HUES6 (cell line): ENCODE results near the gene EPG5.

Experiments
- H3K27ac ChIP-seq: 2 replicates; pipeline ENCODE4 v1.7.0; 2013; ENCODE audit warnings: low read depth, mild to moderate bottlenecking, low read length, inconsistent platforms
- H3K27me3 ChIP-seq: 2 replicates; pipeline ENCODE4 v1.6.1; 2013; ENCODE audit warnings: low read length; ENCODE audit not compliant: control insufficient read depth, insufficient read depth
- H3K36me3 ChIP-seq: 2 replicates; pipeline ENCODE4 v1.6.1; 2013; ENCODE audit warnings: low read length; ENCODE audit not compliant: control insufficient read depth, insufficient read depth
- H3K4me1 ChIP-seq: 2 replicates; pipeline ENCODE4 v1.6.1; 2013; ENCODE audit warnings: low read length; ENCODE audit not compliant: control insufficient read depth, insufficient read depth
- H3K4me3 ChIP-seq: 2 replicates; pipeline ENCODE4 v1.5.1; 2013; ENCODE audit warnings: low read depth, low read length
- H3K9ac ChIP-seq: one replicate; pipeline ENCODE4 v1.6.1; 2013; ENCODE audit warnings: mild to moderate bottlenecking, low read length
- H3K9me3 ChIP-seq: 2 replicates; pipeline ENCODE4 v1.6.1; 2013; ENCODE audit warnings: low read depth, low read length; ENCODE audit not compliant: control insufficient read depth, insufficient read depth

The EPG5 gene, protein sequence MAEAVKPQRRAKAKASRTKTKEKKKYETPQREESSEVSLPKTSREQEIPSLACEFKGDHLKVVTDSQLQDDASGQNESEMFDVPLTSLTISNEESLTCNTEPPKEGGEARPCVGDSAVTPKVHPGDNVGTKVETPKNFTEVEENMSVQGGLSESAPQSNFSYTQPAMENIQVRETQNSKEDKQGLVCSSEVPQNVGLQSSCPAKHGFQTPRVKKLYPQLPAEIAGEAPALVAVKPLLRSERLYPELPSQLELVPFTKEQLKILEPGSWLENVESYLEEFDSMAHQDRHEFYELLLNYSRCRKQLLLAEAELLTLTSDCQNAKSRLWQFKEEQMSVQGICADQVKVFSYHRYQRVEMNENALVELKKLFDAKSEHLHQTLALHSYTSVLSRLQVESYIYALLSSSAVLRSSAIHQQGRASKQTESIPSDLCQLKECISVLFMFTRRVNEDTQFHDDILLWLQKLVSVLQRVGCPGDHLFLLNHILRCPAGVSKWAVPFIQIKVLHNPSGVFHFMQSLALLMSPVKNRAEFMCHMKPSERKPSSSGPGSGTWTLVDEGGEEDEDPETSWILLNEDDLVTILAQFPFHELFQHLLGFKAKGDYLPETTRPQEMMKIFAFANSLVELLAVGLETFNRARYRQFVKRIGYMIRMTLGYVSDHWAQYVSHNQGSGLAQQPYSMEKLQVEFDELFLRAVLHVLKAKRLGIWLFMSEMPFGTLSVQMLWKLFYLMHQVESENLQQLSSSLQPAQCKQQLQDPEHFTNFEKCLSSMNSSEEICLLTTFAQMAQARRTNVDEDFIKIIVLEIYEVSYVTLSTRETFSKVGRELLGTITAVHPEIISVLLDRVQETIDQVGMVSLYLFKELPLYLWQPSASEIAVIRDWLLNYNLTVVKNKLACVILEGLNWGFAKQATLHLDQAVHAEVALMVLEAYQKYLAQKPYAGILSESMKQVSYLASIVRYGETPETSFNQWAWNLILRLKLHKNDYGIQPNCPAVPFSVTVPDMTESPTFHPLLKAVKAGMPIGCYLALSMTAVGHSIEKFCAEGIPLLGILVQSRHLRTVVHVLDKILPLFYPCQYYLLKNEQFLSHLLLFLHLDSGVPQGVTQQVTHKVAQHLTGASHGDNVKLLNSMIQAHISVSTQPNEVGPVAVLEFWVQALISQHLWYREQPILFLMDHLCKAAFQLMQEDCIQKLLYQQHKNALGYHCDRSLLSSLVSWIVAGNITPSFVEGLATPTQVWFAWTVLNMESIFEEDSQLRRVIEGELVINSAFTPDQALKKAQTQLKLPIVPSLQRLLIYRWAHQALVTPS (N-terminal part only)

DNA sequence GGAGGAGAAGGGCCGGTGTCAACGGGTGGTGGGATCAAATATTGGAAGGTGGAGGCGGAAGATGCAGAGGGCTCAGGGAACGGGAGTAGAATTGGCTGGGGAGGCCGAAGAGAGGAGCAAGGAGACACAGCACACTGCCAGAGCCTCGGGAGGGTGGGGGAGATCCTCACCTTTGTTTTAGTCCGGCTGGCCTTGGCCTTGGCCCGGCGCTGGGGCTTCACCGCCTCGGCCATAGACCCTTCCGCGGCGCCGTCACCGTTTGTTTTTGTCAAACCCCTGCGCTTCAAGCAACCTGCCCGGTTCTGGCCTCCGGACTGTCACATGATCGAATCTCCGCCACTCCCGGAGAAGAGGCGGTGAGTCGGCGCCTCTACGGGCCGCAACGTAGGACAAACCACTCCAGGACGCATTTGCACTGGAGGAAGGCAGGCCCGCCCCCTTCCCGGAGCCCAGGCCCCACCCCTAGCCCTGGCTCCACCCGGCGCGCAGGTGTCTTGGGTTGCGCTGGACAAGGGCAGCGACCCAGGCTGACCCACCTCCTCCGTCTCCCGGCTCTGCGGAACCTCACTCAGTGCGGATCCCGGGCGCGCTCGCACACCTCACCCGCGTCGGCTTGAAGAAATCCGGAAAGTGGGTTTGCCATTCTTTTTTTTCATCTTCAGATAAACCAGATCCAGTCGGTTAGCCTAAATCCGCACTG, at the start of gene EPG5:
TSS of gene EPG5 (minus strand) at position 323 of the 700 bp plus-strand sequence. CDS start at position 233, 90 bp downstream.
- 0 out of 2 replicates have a peak, but pooled peaks cover 3% of the 10 kb centered on the region for H3K4me1 ChIP-seq
- peaks cover 15% of the 10 kb centered on the region; the same call in 1 of the 2 replicates for H3K27me3 ChIP-seq
- peak within 1 kb of the TSS; percentile 100 for H3K4me3 ChIP-seq
- H3K27ac ChIP-seq = peak within 1 kb of the TSS; percentile 26; the same call in 1 of the 2 replicates
- no peaks in the 10 kb centered on the region for H3K9me3 ChIP-seq
- 0 out of 2 replicates have a peak, but pooled peaks cover under 1% of the 10 kb centered on the region for H3K36me3 ChIP-seq
- H3K9ac ChIP-seq = peak within 1 kb of the TSS; percentile 86

DNA sequence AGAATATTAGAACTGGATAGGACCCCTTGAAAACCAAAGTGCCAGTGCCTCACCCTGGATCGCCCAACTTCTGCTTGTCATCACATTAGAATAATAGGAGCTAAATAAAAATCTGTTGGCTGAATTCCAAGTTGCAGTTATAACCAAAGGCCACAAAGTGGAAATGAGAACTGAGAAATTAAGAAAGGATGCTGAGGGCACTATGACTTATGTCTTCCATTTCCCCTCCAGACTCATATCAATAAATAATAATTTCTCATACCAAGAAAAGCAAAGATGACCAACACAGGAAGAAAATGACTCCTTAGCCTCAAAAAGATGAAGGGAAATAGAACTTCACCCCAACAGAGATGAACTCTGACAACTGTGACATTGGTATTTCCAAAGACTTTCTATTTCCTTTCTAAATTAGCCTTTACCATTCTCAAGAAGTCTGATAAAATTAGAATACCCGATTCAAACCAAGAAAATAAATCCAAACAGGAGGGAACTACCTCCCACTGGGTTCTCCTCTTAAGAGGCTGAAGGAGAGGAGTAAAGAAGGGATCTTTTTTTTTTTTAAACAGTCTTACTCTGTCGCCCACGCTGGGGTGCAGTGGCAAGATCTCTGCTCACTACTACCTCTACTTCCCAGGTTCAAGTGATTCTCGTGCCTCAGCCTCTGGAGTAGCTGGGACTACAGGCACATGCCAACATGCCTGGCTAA, 46.5 kb upstream of the EPG5 start:
- Histone ChIP-seq H3K9ac (no peak overlapping the region), H3K36me3 (no peaks in the 10 kb centered on the region), H3K4me3 (no peak overlapping the region), H3K27me3 (no peaks in the 10 kb centered on the region), H3K27ac (no peak overlapping the region), H3K9me3 (no peaks in the 10 kb centered on the region), H3K4me1 (no peaks in the 10 kb centered on the region)

DNA sequence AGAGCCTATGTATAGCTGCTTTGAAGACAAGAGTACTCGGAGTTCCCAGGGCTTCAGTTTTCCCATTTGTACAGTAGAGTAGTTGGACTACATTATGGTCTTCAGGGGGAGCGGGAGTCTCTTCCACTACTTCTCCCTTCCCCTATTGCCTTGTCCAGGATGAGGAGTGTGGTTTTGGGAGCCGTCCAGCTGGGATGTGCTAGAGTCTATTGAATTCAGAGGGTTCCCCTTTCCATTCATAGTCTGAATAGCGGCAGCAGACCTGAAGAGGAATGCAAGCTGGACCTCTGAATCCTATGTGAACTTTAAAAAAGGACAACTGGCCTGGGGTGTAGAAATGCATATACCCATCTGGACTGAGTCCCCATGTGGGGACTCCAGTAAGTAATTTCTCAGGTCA, 43.5 kb upstream of the EPG5 start:
- no peak overlapping the region for H3K9ac ChIP-seq
- H3K4me1 ChIP-seq = no peaks in the 10 kb centered on the region; the same call in 1 of the 2 replicates
- H3K4me3 ChIP-seq = no peak overlapping the region
- H3K9me3 ChIP-seq = no peaks in the 10 kb centered on the region
- H3K36me3 ChIP-seq = no peaks in the 10 kb centered on the region
- no peaks in the 10 kb centered on the region for H3K27me3 ChIP-seq
- H3K27ac ChIP-seq = no peak overlapping the region

DNA sequence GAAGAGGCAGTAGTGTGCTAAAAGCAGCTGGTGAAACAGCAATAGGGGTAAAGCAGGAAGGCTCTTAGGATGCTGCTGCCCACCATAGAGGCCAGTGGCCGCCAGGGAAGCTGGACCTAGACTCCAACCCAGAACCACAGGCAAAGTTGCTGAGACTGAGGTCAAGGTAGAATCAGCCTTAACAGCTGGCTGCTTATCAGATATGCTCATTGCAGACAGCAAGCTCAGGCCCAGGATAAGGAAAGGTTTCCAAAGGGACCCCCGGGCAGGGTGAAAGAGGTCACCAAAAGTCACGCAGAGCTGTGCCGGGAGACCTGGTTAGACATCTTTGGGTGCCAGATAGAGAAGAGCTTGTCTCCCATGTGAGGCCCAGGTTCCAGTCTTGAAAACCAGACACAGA, 42.9 kb upstream of the EPG5 start:
- Histone ChIP-seq H3K9me3 (no peaks in the 10 kb centered on the region), H3K36me3 (no peaks in the 10 kb centered on the region), H3K27me3 (no peaks in the 10 kb centered on the region), H3K27ac (no peak overlapping the region), H3K9ac (no peak overlapping the region), H3K4me1 (no peaks in the 10 kb centered on the region; the same call in 1 of the 2 replicates), H3K4me3 (no peak overlapping the region)

DNA sequence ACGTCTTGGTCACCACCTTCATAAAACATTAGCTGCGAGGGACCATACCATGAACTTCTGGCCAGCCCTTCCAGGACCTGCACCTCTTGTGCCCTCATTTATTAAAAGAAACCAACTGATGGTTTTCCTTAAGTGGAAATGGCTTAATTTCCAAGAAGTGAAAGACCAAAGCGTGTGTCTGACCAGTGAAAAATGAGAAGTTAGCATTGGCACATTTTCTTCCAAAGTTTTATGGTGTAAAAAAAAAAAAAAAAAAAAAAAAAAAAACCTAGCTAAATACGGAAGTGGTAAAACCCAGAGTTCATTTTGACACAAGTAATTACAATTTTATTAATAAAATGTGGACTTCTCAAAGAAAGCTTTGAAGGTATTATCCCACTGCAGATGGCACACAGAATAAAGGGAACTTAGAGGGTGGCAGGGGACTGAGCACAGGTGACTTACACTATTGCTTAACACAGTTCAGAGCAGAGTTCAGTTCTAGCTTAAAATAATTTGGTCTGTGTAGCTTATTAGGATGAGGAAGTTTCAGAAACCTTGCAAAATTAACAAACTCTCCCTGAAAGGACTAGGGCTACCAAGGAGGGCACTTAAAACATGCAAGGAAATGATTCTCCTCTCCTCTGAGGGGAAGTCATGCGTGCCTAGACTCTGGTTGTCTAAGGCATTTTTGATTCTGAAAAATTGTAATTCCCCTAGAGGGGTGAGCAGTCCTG, 42.2 kb upstream of the EPG5 start:
- no peaks in the 10 kb centered on the region for H3K9me3 ChIP-seq
- H3K27ac ChIP-seq = no peak overlapping the region
- H3K4me3 ChIP-seq = no peak overlapping the region

DNA sequence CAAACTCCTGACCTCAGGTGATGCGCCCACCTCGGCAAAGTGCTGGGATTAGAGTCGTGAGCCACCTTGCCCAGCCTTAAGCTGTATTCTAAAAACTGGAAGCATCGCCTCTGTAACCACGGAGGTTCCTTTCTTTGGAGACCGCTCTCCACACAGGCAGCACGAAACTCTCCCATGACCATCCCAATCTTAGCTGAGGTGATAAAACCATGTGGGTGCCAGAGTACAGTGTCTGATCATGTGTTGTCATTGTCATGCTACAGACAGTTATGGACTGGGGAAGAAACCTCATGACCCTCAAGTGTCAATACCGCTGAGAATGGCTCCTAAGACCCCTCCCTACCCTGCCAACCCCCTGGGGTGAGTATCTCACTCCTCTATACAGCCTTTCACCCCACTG, 41.4 kb upstream of the EPG5 start:
- Histone ChIP-seq H3K9ac (no peak overlapping the region), H3K27ac (no peak overlapping the region), H3K4me3 (no peak overlapping the region), H3K36me3 (no peaks in the 10 kb centered on the region), H3K9me3 (no peaks in the 10 kb centered on the region), H3K4me1 (no peaks in the 10 kb centered on the region; the same call in 1 of the 2 replicates), H3K27me3 (no peaks in the 10 kb centered on the region)

More for the DNA sequence above, 42.2 kb upstream of the EPG5 start:
- H3K27me3 ChIP-seq = no peaks in the 10 kb centered on the region
- no peak overlapping the region for H3K9ac ChIP-seq
- H3K4me1 ChIP-seq = no peaks in the 10 kb centered on the region; the same call in 1 of the 2 replicates
- H3K36me3 ChIP-seq = no peaks in the 10 kb centered on the region

DNA sequence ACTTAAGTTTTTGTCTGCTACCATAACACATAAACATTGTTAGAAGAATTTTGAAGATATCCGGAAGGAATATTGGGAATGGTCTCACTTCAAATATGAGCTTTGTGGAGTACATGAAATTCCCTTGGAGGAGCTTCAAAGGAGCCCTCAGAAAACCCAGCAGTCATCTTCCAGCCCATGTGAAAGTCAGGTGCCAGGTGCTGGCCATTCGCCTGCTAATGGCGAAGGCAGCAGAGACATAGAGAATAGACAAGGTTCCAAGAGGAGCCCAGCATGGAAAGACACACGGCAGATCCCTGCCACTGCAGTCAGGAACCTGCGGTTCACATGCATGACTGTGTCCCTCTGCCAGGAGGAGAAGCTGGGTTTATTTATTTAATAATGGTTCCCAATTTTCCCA, 40.0 kb upstream of the EPG5 start:
- Histone ChIP-seq H3K4me3 (no peak overlapping the region), H3K36me3 (no peaks in the 10 kb centered on the region), H3K9ac (no peak overlapping the region), H3K9me3 (peaks cover 4% of the 10 kb centered on the region), H3K4me1 (no peaks in the 10 kb centered on the region; the same call in 1 of the 2 replicates), H3K27me3 (no peaks in the 10 kb centered on the region), H3K27ac (no peak overlapping the region)

DNA sequence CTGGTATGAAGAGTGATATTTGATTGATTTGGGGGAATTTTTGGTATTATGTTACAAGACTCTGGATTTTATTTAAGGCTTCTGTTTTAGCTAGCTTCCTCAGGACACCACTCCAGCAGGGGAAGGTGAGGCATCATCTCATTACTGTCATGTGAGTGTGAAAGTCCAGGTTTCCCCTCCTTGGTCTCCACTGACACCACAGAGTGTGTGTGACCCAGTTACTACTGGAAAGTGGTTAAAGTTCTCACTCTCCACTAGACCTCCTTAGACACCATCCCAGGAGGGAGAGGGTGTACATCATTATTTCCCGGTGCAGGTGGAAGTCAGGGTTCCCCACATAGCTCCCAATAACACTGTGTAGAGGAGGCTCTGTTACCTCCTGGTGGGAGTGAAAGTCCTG, 35.8 kb upstream of the EPG5 start:
- H3K9me3 ChIP-seq = peaks cover 7% of the 10 kb centered on the region
- H3K4me3 ChIP-seq = no peak overlapping the region

DNA sequence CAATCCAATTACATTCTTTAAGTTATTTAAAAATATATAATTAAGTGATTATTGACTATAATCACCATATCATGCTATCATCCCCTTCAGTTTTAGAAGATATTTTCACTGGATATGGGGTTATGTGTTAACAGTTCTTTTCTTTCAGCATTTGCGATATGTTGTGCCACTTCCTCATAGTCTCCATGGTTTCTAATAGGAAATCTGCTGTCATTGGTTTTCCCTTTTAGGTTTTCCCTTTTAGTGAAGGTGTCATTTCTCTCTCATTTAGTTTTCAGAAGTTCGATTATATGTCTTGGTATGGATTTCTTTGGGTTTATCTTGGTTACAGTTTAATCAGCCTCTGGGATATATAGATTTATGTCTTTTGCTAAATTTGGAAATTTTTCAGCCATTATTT, 34.8 kb upstream of the EPG5 start:
- Histone ChIP-seq H3K9ac (no peak overlapping the region), H3K27me3 (no peaks in the 10 kb centered on the region), H3K27ac (no peak overlapping the region), H3K4me1 (peaks cover 14% of the 10 kb centered on the region), H3K9me3 (peaks cover 7% of the 10 kb centered on the region), H3K4me3 (no peak overlapping the region), H3K36me3 (no peaks in the 10 kb centered on the region)

More for the DNA sequence above, 35.8 kb upstream of the EPG5 start:
- H3K4me1 ChIP-seq = peaks cover 10% of the 10 kb centered on the region
- no peaks in the 10 kb centered on the region for H3K27me3 ChIP-seq
- no peak overlapping the region for H3K9ac ChIP-seq
- H3K27ac ChIP-seq = no peak overlapping the region
- H3K36me3 ChIP-seq = no peaks in the 10 kb centered on the region
